ENCODE data around the gene TNFRSF19.

DNA sequence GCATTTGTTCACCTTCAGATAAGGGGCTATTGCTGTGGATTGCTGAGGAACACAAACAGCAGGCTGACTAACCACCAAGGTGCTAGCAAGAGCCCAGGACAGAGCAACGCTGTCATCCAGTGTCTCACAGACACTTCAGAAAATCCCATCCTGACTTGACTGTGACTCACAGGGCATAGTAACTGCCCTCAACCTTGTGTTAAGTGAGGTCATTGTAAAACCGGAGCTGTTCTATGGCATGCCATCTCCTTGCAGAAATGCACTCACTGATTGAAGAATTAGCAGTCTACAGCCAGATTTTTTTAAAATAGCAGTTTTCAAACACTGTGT is 51.1 kb downstream of the TNFRSF19 start:
- TF ChIP-seq, protein P1, sequence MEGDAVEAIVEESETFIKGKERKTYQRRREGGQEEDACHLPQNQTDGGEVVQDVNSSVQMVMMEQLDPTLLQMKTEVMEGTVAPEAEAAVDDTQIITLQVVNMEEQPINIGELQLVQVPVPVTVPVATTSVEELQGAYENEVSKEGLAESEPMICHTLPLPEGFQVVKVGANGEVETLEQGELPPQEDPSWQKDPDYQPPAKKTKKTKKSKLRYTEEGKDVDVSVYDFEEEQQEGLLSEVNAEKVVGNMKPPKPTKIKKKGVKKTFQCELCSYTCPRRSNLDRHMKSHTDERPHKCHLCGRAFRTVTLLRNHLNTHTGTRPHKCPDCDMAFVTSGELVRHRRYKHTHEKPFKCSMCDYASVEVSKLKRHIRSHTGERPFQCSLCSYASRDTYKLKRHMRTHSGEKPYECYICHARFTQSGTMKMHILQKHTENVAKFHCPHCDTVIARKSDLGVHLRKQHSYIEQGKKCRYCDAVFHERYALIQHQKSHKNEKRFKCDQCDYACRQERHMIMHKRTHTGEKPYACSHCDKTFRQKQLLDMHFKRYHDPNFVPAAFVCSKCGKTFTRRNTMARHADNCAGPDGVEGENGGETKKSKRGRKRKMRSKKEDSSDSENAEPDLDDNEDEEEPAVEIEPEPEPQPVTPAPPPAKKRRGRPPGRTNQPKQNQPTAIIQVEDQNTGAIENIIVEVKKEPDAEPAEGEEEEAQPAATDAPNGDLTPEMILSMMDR (IDR thresholded peaks at IDR 0.05): no peak
- TF ChIP-seq POLR2A (IDR thresholded peaks at IDR 0.05): no peak

All from thyroid gland (tissue), 4 donors.